Activated T-cell treated with anti-CD3 and anti-CD28 coated beads, Interleukin-2, amount 50 U/mL, for 72 hours (primary cell): ENCODE measurements around the gene SEMA4D. TPM values are rescaled to one million over a fixed set of nuclear protein-coding genes. Genes with fewer than 3 reads are reported as not detected.

Experiments
- ATAC-seq, 2 donors: fragments of 150-1000 bp; cut with Tn5 transposase; replicated peaks in 1 of 2; 2 replicates each; pipeline ENCODE4 v1.10.0; 2021; ENCODE audit warnings: moderate library complexity in 2 of 2, mild to moderate bottlenecking in 1 of 2
- DNase-seq, 2 donors: peaks; one replicate each; pipeline ENCODE4 v3.0.0; 2021 to 2022; ENCODE audit warnings: mixed read lengths in 1 of 2
- H3K27ac Mint-ChIP-seq: one replicate; pipeline ENCODE4 v1.8.0; 2022; ENCODE audit warnings: mild to moderate bottlenecking, moderate library complexity, mixed read lengths
- H3K27me3 Mint-ChIP-seq: one replicate; pipeline ENCODE4 v1.8.0; 2022; ENCODE audit warnings: low read depth, mixed read lengths
- H3K36me3 Mint-ChIP-seq, 2 donors: one replicate each; pipeline ENCODE4 v1.8.0; 2022; ENCODE audit warnings: mixed read lengths in 2 of 2, mild to moderate bottlenecking in 1 of 2; ENCODE audit not compliant: insufficient read depth in 2 of 2
- H3K4me1 Mint-ChIP-seq: one replicate; pipeline ENCODE4 v1.8.0; 2022; ENCODE audit warnings: low read depth, mixed read lengths
- H3K4me3 Mint-ChIP-seq, 2 donors: one replicate each; pipeline ENCODE4 v1.8.0; 2022; ENCODE audit warnings: mild to moderate bottlenecking in 2 of 2, mixed read lengths in 2 of 2, moderate library complexity in 2 of 2
- H3K9me3 Mint-ChIP-seq, 2 donors: one replicate each; pipeline ENCODE4 v1.8.0; 2022; ENCODE audit warnings: mixed read lengths in 2 of 2
- total RNA-seq, 2 donors: library from RNA; stranded (reverse); gene quantifications; one replicate each; pipeline ENCODE4 v1.2.3, GENCODE V29; 2022

The SEMA4D gene
- total RNA-seq, 2 donors from 2014 or later, result 182 to 198 TPM

DNA sequence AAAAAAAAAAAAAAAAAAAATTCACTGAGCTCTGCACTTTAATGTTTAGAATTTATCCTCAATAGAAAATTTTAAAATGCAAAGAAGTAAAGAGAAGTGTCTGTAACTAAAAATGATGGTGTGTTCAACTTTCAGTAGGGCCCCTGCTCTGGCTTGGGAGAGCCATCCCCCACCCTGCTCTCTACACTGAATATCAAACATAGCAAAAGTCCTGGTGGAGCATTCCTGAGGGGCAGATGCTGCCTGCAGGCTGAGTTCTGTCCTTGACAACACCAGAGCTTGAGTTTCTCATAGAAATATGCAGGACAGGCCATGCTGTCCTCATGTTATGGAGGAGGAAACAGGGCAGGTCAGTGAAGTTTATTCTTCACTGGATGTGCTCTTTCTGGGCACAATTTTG is 7.1 kb upstream of the SEMA4D start:
- Mint-ChIP-seq H3K4me1 (peaks cover 77% of the 10 kb centered on the region), H3K4me3 (no peak overlapping the region), H3K27me3 (no peaks in the 10 kb centered on the region), H3K36me3 (no peaks in the 10 kb centered on the region), H3K9me3 (peaks cover 0 to 4% of the 10 kb centered on the region in 2 donors), H3K27ac (no peak overlapping the region)
- ATAC-seq, result no peak
- no peak for DNase-seq

DNA sequence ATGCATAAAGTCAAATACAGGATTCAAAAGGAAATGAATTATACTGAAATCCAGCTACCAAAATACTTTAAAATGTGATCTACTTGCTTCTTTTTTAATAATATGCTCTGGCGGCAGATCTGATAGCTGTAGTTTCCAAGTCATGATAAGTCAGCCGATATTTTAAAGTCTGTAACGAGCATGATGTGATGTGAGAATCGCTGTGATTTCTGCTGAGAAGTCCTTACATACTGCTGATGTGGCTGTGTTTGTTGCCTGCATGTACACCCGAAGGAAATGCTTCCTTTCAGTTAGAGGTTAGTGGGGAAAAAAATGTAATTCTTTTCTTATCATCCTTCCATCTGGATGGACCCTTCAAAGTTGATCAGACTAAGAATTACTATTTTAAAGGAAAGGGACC is 4.8 kb upstream of the SEMA4D start:
- H3K4me3 Mint-ChIP-seq, result peak overlapping the region; percentile 65 to 76
- H3K4me1 Mint-ChIP-seq, result peaks cover 74% of the 10 kb centered on the region
- peaks cover 0 to 4% of the 10 kb centered on the region in 2 donors for H3K36me3 Mint-ChIP-seq
- no peak for ATAC-seq
- no peak for DNase-seq
- H3K27me3 Mint-ChIP-seq, result no peaks in the 10 kb centered on the region
- no peaks in the 10 kb centered on the region for H3K9me3 Mint-ChIP-seq
- peak overlapping the region; percentile 68 for H3K27ac Mint-ChIP-seq

DNA sequence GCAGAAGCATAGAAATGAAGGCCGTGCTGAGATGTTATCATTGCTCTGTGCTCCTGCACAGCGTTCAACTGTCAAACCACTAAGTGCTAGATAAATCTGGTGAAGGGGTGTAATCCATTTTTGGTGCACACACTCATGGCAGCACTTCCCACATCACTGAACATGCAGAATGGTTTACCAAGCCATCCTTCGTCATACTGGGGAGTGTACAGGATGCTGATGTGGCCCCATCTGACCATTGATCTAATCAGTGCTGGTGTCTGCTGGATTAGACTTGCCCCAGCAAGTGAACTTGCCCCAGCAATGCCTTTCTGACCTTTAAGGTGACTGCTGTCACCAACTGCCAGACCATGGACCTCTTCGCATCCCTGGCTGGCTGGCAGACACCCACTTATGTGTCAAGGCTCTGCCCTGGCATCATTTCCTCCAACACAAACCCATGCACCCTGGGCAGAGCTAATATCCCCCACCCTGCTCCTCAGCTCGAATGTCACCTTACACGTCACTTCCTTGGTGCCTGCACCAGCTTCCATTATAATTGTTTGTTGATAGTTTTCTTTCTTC is 4.2 kb upstream of the SEMA4D start:
- no peaks in the 10 kb centered on the region for H3K9me3 Mint-ChIP-seq
- H3K27me3 Mint-ChIP-seq, result no peaks in the 10 kb centered on the region
- H3K36me3 Mint-ChIP-seq, result peaks cover 0 to 4% of the 10 kb centered on the region in 2 donors
- peak in 1 of 2 donors; percentile 53 for DNase-seq
- H3K4me1 Mint-ChIP-seq, result peaks cover 69% of the 10 kb centered on the region
- peak; percentile 71 to 78 for ATAC-seq
- H3K27ac Mint-ChIP-seq, result peak overlapping the region; percentile 80
- peak overlapping the region; percentile 65 to 76 for H3K4me3 Mint-ChIP-seq

DNA sequence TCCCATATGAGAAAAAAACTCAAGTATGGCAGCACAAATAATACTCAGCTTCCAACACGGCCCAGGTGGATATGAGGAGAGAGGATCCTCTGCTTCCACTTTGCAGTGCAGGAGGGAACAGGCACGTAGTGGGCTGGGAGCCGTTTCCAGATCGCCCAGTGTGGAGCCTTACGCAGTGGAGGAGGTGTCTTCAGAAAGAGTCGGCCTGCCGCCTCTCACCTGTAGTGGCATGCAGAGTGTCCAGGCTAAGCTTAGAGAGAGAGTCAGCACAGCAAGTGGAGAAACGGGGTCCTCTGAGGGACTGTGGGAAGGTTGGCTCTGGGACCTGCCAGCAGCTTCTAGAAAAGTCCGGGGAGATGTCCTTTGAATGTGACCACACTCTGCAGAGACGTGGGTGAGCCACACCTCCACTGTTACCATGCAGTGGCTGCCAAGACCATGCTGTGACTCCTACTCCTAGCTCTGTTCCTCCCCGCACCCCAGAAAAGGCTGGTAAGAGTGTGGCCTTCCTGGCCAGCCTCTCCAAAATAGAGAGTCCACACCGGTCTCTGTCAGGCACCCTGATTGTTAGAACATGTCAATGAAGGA is 3.5 kb upstream of the SEMA4D start:
- Mint-ChIP-seq H3K4me3 (peak overlapping the region; percentile 65 to 76), H3K27me3 (no peaks in the 10 kb centered on the region), H3K9me3 (no peaks in the 10 kb centered on the region), H3K4me1 (peaks cover 69% of the 10 kb centered on the region), H3K27ac (peak overlapping the region; percentile 80), H3K36me3 (peaks cover under 1 to 8% of the 10 kb centered on the region in 2 donors)
- ATAC-seq, result no peak
- DNase-seq, result no peak

DNA sequence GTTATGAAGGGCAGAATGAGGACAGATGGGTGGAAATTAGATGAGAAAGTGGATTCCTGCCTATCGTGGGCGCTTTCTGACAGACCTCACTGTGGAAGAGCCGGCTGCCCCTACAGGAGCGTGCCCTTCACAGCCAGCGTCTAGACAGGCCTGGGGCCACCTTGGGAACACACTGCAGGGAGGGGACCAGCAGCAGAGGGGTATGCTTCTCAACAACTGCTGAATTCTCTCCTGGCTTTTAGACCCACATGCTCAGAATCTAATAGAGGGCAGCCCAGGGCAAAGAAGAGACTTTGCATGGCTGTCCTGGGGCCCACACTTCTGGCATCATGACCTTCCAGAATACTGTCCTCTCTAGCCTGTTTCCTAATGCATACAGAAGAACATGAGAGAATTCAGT is 2.1 kb upstream of the SEMA4D start:
- Mint-ChIP-seq H3K36me3 (peaks cover 3 to 8% of the 10 kb centered on the region in 2 donors), H3K27me3 (no peaks in the 10 kb centered on the region), H3K4me1 (peaks cover 77% of the 10 kb centered on the region), H3K9me3 (no peaks in the 10 kb centered on the region), H3K27ac (no peak overlapping the region), H3K4me3 (no peak overlapping the region)
- DNase-seq, result no peak
- ATAC-seq, result no peak

DNA sequence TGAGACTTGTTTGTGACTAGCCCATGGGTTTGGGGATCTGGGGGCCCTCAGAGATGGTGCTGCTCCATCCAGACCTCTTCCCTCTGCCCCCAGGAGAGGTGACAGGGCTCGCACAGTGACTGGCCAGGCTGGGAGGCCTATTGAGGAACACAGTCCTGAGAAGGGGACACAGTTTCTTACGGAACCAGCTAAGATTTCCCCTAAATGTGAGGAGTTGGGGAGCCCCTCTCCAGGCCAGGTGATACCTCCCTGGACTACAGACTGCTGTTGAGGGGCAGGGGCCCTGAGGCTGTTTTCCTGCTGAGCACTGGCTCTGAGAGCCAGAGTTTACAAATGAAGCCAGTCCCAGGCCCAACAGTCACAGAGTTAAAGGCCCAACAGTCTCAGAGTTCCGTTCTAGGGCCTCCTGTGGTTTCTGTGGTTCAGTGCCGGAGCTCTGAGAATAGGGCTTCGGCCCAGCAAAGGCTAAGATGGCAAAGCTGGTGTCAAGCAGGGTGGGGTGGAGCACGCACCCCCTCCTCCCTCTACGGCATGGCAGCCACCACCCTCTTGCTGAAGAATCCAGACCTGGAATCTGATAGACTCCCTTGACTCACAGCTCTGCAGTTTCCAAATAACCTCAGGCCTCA is 1.1 kb upstream of the SEMA4D start:
- Mint-ChIP-seq H3K4me1 (peaks cover 87% of the 10 kb centered on the region), H3K36me3 (peaks cover 3 to 10% of the 10 kb centered on the region in 2 donors), H3K9me3 (no peaks in the 10 kb centered on the region), H3K27ac (peak overlapping the region; percentile 98), H3K27me3 (no peaks in the 10 kb centered on the region), H3K4me3 (peak overlapping the region; percentile 77 to 96)
- DNase-seq (peak; percentile 55 to 62), ATAC-seq (peak; percentile 35 to 54)

DNA sequence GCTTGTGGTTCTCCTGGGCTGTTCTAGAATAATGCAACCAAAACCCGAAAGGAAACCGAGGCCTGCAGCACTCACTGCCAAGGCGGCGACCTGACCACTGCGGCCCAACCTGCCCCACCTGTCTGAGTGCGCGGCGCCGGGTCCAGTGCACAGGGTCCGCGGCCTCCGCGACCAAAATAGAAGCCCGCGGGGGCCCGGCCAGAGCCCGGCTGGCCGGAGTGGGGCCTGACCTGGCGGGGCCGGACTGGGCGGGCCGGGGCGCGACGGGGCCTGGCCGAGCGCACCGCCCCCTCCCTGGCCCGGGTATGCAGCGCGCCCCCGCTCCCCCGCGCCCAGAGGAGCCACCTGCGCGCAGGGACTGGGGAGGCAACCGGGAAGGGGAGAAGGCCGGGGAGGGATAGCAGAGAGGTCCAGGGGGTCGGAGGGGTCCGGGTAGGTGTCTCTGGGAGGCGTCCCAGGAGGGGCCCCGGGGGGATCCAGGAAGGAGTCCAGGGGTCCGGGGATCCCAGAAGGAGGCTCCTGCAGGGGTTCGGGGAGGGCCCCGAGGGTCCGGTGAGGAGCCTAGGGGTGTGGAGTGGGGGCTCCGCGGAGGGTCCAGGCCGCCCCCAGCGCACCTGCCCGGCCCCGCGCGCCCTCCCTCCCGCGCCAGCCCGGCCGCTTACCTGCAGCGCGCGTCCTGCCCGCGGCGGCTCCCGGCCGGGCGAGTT is 503 bp downstream of the SEMA4D start:
- DNase-seq (peak; percentile 44 to 49), ATAC-seq (peak; percentile 28 to 38)
- Mint-ChIP-seq H3K27me3 (no peaks in the 10 kb centered on the region), H3K9me3 (no peaks in the 10 kb centered on the region), H3K27ac (peak overlapping the region; percentile 85), H3K4me3 (peak overlapping the region; percentile 91 to 99), H3K4me1 (peaks cover 91% of the 10 kb centered on the region), H3K36me3 (peaks cover 3 to 11% of the 10 kb centered on the region in 2 donors)

DNA sequence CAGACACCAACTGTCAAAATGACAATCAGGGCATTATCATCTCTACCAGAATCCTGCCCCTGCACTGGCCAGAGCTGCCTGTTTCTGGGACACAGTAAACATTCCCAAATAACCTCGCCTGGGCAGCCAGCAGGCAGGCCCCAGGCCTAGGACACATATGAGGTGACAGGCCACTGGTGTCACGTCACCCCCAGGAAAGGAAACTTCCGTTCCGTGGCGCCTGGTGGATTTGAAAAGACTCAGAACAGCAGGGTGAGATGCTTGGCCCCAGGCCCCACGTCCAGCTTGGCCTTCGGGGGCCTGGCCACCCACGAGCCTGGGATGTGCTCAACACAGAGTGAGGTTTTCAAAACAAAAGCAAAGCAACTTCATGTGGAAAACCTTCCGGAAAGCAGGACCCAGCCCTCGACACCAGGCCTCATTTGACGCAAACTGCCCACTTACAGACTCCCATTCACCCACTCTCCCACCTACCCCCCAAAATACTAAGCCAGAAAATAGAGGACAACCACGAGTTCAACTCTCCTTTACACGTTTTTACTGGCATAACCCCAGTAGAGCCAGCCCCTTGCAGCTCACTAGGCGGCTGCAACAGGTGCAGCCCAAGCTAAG is 1.2 kb downstream of the SEMA4D start:
- Mint-ChIP-seq H3K27ac (peak overlapping the region; percentile 85), H3K4me3 (peak overlapping the region; percentile 91 to 99), H3K27me3 (no peaks in the 10 kb centered on the region), H3K4me1 (peaks cover 91% of the 10 kb centered on the region), H3K9me3 (no peaks in the 10 kb centered on the region), H3K36me3 (peaks cover 6 to 15% of the 10 kb centered on the region in 2 donors)
- DNase-seq (peak in 1 of 2 donors; percentile 60), ATAC-seq (peak in 1 of 2 donors; percentile 37)

DNA sequence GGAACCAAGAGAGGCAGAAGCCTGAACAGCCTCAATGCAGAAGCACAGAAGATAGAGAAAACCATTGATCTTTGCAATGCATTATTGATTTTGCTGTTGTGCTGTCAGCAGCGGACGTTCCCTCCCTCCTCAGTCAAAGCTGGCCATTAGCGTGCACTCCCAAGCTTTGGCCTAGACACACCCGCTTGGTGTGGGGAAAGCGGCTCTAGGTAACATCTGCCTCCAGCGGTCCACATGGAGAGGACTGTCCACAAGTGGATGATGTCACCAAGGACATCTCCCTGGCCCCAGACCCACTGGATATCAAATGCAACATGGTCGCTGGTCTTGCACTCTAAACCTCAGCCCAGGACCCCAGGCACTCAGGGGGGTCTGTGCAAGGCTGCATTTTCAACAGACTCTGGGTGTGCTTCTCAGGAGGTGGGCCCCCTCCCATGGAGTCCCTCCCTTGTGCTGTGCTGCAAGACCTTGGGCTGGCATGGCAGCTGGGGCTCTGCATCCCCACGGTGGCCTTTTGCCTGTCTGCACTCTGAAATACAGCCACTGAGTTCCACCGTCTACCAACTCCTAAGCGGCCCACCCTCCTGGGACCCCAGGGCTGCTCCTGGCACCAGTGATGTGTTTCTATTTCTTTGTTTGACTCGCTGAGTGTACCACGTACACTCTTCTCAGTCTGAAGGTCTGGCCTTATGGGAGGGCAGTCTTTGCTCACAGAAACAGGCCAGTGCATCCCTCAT is 1.9 kb downstream of the SEMA4D start:
- H3K27me3 Mint-ChIP-seq, result no peaks in the 10 kb centered on the region
- DNase-seq, result no peak
- H3K4me1 Mint-ChIP-seq, result peaks cover 91% of the 10 kb centered on the region
- peak overlapping the region; percentile 91 to 99 for H3K4me3 Mint-ChIP-seq
- ATAC-seq, result peak in 1 of 2 donors; percentile 15
- no peaks in the 10 kb centered on the region for H3K9me3 Mint-ChIP-seq
- H3K36me3 Mint-ChIP-seq, result peaks cover 6 to 15% of the 10 kb centered on the region in 2 donors
- H3K27ac Mint-ChIP-seq, result peak overlapping the region; percentile 85

DNA sequence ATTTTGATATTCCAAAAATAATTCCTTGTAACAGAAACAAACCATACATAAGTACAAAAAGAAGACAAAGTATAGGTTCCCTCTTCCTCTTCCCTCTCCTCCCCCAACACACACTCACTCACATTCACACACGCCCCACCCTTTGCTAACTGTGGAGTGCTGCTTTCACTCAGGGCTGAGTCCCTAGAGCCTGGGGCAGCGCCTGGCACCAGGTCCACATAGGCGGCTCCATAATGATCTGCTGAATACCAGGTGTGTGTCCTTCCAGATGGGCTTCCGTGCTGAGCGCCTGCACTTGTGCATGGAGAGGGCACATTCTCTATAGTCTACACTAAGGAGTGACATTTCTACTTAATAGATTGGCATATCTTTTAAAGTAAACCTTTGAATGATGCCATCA is 3.7 kb downstream of the SEMA4D start:
- ATAC-seq (no peak), DNase-seq (no peak)
- Mint-ChIP-seq H3K4me1 (peaks cover 92% of the 10 kb centered on the region), H3K4me3 (peak overlapping the region; percentile 91 to 99), H3K27ac (peak overlapping the region; percentile 44), H3K9me3 (no peaks in the 10 kb centered on the region), H3K36me3 (peaks cover 6 to 15% of the 10 kb centered on the region in 2 donors), H3K27me3 (no peaks in the 10 kb centered on the region)

DNA sequence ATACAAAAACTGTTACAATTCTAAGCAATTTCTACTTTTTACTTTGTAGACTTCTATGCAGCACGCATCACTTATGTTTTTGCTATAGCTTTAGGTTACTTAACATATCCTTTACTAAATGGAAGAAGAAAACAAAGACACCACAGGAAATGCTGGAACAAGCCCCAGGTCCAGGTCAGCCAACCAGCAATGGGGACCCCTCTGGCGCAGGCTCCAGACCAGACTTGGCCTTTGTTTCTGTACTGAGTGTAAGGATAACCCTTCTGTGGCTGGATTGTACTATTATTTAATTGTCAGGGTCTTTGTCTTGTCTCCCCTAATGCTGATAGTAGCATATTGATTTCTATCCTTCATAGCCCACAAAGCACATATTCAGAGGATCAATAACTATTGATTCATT is 4.2 kb downstream of the SEMA4D start:
- Mint-ChIP-seq H3K9me3 (no peaks in the 10 kb centered on the region), H3K4me3 (peak overlapping the region; percentile 91 to 99), H3K27ac (peak overlapping the region; percentile 44), H3K27me3 (no peaks in the 10 kb centered on the region), H3K36me3 (peaks cover 6 to 15% of the 10 kb centered on the region in 2 donors), H3K4me1 (peaks cover 92% of the 10 kb centered on the region)
- ATAC-seq (no peak), DNase-seq (no peak)

DNA sequence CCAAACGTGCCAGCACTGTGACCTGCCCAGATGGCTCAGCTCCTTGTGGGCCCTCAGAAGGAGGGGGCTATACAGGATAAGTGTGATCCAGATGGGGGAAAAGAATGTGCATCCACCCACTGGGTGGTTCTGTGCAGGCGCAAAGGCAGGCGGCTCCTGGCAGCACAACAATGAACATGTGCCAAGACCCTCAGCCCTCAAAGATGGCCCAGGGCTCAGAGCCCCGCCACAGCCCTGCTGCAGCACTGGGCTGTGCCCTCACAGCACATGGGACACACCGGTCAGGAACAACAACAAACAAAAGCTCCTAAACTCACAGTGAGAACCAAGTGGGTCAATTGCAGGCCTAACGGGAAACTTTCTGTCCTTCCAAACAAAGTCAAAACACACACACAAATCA is 4.7 kb downstream of the SEMA4D start:
- H3K4me3 Mint-ChIP-seq, result peak overlapping the region; percentile 91 to 99
- no peaks in the 10 kb centered on the region for H3K9me3 Mint-ChIP-seq
- peak overlapping the region; percentile 44 for H3K27ac Mint-ChIP-seq
- H3K27me3 Mint-ChIP-seq, result no peaks in the 10 kb centered on the region
- DNase-seq (no peak), ATAC-seq (no peak)
- peaks cover 6 to 13% of the 10 kb centered on the region in 2 donors for H3K36me3 Mint-ChIP-seq
- H3K4me1 Mint-ChIP-seq, result peaks cover 92% of the 10 kb centered on the region
